GM23338 (cell line): ENCODE data around the gene STX8. TPM values are rescaled to one million over a fixed set of nuclear protein-coding genes. Genes with fewer than 3 reads are reported as not detected.

Experiments used
- ATAC-seq: fragments of 200-7000 bp; cut with Tn5 transposase; 3 replicates; pipeline ENCODE4 v1.9.1; 2020
- DNase-seq: peaks from one replicate; pipeline ENCODE4 v3.0.0-alpha.2; 2015; ENCODE audit warnings: low spot score
- H2AFZ ChIP-seq: fragments of 200-600 bp; sonication (generic); 2 replicates; pipeline ENCODE4 v1.8.0; 2016; ENCODE audit warnings: antibody characterized with exemption, mild to moderate bottlenecking, moderate library complexity
- H3F3A ChIP-seq: fragments of 200-600 bp; sonication (generic); replicated peaks from 2 replicates; pipeline ENCODE4 v1.8.0; 2017; ENCODE audit warnings: antibody characterized with exemption, mixed run types, low read depth
- H3K27ac ChIP-seq: fragments of 200-600 bp; sonication (generic); 2 replicates; pipeline ENCODE4 v1.6.1; 2016; ENCODE audit warnings: low read depth
- H3K27me3 ChIP-seq: fragments of 200-600 bp; sonication (generic); 2 replicates; pipeline ENCODE4 v1.8.0; 2016; ENCODE audit warnings: mild to moderate bottlenecking, mixed run types, moderate library complexity; ENCODE audit not compliant: insufficient read depth
- H3K36me3 ChIP-seq: fragments of 200-600 bp; sonication (generic); 2 replicates; pipeline ENCODE4 v1.8.0; 2016; ENCODE audit warnings: mild to moderate bottlenecking; ENCODE audit not compliant: insufficient read depth
- H3K4me1 ChIP-seq: fragments of 200-600 bp; sonication (generic); 2 replicates; pipeline ENCODE4 v1.8.0; 2016; ENCODE audit warnings: mild to moderate bottlenecking, moderate library complexity; ENCODE audit not compliant: insufficient read depth
- H3K4me2 ChIP-seq: fragments of 200-600 bp; sonication (generic); 2 replicates; pipeline ENCODE4 v1.7.1; 2017; ENCODE audit warnings: mixed run types
- H3K4me3 ChIP-seq: fragments of 200-600 bp; sonication (generic); 2 replicates; pipeline ENCODE4 v1.6.1; 2016; ENCODE audit warnings: mixed run types
- H3K79me2 ChIP-seq: fragments of 200-600 bp; sonication (generic); replicated peaks from 2 replicates; pipeline ENCODE4 v1.8.0; 2017; ENCODE audit warnings: mild to moderate bottlenecking; ENCODE audit not compliant: insufficient read depth
- H3K9me2 ChIP-seq: fragments of 200-600 bp; sonication (generic); 2 replicates; pipeline ENCODE4 v1.8.0; 2017; ENCODE audit not compliant: insufficient read depth
- H4K20me1 ChIP-seq: fragments of 200-600 bp; sonication (generic); replicated peaks from 2 replicates; pipeline ENCODE4 v1.8.0; 2017; ENCODE audit warnings: mild to moderate bottlenecking; ENCODE audit not compliant: insufficient read depth
- H3K27ac Mint-ChIP-seq: 2 replicates; pipeline ENCODE4 v1.8.0; 2020; ENCODE audit warnings: inconsistent platforms, mild to moderate bottlenecking, moderate library complexity, mixed read lengths
- H3K27me3 Mint-ChIP-seq: 3 replicates; pipeline ENCODE4 v1.8.0; 2022; ENCODE audit warnings: low read depth, mild to moderate bottlenecking, moderate library complexity, mixed read lengths, inconsistent platforms; ENCODE audit not compliant: insufficient read depth, poor library complexity
- H3K36me3 Mint-ChIP-seq: 3 replicates; pipeline ENCODE4 v1.8.0; 2021; ENCODE audit warnings: low read depth, mild to moderate bottlenecking, inconsistent platforms, moderate library complexity, mixed read lengths
- H3K4me1 Mint-ChIP-seq: 3 replicates; pipeline ENCODE4 v1.8.0; 2020; ENCODE audit warnings: mild to moderate bottlenecking, inconsistent platforms, mixed read lengths
- H3K4me3 Mint-ChIP-seq: 3 replicates; pipeline ENCODE4 v1.8.0; 2021; ENCODE audit warnings: moderate library complexity, mild to moderate bottlenecking, inconsistent platforms, mixed read lengths
- H3K9me3 Mint-ChIP-seq: 3 replicates; pipeline ENCODE4 v1.8.0; 2020; ENCODE audit warnings: moderate library complexity, mild to moderate bottlenecking, inconsistent platforms, mixed read lengths
- CREB1 ChIP-seq: fragments of 250-450 bp; sonication (Bioruptor Pico); IDR thresholded peaks from 2 replicates; pipeline ENCODE4 v1.5.0; 2020; ENCODE audit warnings: low read depth, mild to moderate bottlenecking, moderate library complexity
- STAT1 ChIP-seq: IDR thresholded peaks from one replicate; pipeline ENCODE4 v1.6.1; 2016; ENCODE audit warnings: antibody characterized with exemption; ENCODE audit not compliant: unreplicated experiment
- polyA plus RNA-seq: library from polyadenylated mRNA; unstranded; fragments of >200 nt; fragmentation: Nextera tagmentation; extraction: Ambion mirVana; gene quantifications from 2 replicates; pipeline ENCODE4 v1.2.1, GENCODE V29; 2016
- total RNA-seq: library from RNA; depleted of rRNA; stranded (reverse); fragments of >200 nt; shearing (Covaris generic); gene quantifications from 2 replicates; pipeline ENCODE4 v1.2.3, GENCODE V29; 2014
- TF ChIP-seq, protein P1 (sequence below): fragments of 250-450 bp; sonication (Bioruptor Pico); IDR thresholded peaks from 2 replicates; pipeline ENCODE4 v1.5.0; 2020; ENCODE audit warnings: mild to moderate bottlenecking, moderate library complexity

STX8 gene
- total and polyA plus RNA-seq, 2 experiments from 2014 or later: 59.4 to 82.3 TPM

DNA sequence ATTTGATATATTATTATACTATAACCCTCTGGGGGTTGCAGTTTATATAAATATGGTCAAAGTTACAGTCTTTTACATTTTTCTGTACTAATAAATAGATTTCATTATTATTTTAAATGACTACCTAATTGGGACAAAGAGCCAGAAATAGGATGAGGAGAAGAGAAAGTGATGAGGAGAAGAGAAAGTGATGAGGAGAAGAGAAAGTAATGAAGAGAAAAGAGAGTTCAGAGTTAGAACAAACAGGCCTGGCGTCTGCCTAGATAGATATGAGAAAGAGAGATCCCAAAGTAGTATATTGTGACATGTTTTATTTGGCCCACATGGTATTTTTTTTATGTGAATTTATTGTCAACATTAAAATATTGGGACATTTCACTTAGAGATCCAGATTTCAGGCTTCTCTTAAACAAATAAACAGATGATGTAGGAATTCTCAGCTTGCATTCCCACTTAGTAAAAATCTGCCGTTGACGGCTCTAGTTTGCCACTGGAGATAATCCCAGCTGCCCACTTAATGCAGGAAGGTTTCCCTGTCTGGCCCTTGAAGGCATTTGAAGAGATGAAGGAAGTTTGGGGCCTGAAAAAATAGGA, 210.7 kb downstream of the STX8 start (continued):
- TF ChIP-seq, protein P1, sequence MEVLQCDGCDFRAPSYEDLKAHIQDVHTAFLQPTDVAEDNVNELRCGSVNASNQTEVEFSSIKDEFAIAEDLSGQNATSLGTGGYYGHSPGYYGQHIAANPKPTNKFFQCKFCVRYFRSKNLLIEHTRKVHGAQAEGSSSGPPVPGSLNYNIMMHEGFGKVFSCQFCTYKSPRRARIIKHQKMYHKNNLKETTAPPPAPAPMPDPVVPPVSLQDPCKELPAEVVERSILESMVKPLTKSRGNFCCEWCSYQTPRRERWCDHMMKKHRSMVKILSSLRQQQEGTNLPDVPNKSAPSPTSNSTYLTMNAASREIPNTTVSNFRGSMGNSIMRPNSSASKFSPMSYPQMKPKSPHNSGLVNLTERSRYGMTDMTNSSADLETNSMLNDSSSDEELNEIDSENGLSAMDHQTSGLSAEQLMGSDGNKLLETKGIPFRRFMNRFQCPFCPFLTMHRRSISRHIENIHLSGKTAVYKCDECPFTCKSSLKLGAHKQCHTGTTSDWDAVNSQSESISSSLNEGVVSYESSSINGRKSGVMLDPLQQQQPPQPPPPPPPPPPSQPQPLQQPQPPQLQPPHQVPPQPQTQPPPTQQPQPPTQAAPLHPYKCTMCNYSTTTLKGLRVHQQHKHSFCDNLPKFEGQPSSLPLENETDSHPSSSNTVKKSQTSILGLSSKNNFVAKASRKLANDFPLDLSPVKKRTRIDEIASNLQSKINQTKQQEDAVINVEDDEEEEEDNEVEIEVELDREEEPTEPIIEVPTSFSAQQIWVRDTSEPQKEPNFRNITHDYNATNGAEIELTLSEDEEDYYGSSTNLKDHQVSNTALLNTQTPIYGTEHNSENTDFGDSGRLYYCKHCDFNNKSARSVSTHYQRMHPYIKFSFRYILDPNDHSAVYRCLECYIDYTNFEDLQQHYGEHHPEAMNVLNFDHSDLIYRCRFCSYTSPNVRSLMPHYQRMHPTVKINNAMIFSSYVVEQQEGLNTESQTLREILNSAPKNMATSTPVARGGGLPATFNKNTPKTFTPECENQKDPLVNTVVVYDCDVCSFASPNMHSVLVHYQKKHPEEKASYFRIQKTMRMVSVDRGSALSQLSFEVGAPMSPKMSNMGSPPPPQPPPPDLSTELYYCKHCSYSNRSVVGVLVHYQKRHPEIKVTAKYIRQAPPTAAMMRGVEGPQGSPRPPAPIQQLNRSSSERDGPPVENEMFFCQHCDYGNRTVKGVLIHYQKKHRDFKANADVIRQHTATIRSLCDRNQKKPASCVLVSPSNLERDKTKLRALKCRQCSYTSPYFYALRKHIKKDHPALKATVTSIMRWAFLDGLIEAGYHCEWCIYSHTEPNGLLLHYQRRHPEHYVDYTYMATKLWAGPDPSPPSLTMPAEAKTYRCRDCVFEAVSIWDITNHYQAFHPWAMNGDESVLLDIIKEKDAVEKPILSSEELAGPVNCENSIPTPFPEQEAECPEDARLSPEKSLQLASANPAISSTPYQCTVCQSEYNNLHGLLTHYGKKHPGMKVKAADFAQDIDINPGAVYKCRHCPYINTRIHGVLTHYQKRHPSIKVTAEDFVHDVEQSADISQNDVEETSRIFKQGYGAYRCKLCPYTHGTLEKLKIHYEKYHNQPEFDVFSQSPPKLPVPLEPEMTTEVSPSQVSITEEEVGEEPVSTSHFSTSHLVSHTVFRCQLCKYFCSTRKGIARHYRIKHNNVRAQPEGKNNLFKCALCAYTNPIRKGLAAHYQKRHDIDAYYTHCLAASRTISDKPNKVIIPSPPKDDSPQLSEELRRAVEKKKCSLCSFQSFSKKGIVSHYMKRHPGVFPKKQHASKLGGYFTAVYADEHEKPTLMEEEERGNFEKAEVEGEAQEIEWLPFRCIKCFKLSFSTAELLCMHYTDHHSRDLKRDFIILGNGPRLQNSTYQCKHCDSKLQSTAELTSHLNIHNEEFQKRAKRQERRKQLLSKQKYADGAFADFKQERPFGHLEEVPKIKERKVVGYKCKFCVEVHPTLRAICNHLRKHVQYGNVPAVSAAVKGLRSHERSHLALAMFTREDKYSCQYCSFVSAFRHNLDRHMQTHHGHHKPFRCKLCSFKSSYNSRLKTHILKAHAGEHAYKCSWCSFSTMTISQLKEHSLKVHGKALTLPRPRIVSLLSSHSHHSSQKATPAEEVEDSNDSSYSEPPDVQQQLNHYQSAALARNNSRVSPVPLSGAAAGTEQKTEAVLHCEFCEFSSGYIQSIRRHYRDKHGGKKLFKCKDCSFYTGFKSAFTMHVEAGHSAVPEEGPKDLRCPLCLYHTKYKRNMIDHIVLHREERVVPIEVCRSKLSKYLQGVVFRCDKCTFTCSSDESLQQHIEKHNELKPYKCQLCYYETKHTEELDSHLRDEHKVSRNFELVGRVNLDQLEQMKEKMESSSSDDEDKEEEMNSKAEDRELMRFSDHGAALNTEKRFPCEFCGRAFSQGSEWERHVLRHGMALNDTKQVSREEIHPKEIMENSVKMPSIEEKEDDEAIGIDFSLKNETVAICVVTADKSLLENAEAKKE (CRISPR knock-in tag): no peak
- no peak for TF ChIP-seq CREB1

DNA sequence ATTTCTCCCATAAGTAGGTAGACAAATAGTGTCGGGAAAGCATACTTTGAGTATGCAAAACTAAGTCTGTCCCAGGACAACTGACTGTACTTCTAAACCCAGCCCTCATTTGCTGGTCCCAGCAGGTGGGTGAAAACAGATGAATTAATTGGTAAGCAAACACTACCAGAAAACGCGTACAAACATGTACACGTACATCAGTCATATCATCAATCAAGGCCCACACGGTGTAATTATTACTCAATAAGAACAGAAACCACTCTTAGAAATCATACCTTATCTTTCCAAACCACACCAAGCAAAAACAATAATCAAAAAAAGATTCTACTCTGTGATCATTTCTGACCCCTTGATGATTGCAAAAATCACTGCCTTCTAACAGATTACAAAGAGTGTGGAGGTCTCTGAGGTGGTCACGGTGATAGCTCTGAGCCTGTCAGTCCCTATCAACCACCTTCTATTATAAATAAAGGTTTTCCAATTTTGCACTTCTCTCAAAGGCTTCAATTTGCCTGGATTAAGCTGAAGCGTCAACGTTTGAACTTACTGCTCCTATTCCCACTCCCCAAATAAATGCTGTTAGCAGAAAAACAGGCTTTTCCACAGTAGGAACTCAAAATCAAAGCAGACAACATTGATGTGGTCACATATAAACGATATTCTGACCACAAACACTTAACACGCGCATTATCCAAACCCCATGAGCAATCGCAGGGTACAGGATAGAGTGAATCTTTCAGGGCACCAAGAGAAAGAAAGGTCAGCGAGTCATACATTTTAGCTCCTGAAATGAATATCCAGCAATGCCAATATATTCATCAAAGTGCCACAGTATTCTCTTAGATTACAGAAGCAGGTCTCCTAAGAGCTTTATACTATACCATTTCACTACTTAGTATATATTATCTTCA, 211.9 kb downstream of the STX8 start:
- Histone ChIP-seq H3K27ac (no peak overlapping the region), H3K4me3 (no peak overlapping the region), H3F3A (no peaks in the 10 kb centered on the region), H3K4me2 (no peak overlapping the region), H3K4me1 (no peaks in the 10 kb centered on the region; the same call in 1 of the 2 replicates), H3K9me2 (no peaks in the 10 kb centered on the region), H3K36me3 (no peaks in the 10 kb centered on the region), H3K27me3 (no peaks in the 10 kb centered on the region), H3K79me2 (no peaks in the 10 kb centered on the region), H2AFZ (no peak overlapping the region), H4K20me1 (no peaks in the 10 kb centered on the region)
- Mint-ChIP-seq H3K27ac (no peak overlapping the region), H3K4me1 (peaks cover 11% of the 10 kb centered on the region; the same call in 2 of the 3 replicates), H3K36me3 (no peaks in the 10 kb centered on the region), H3K4me3 (no peak overlapping the region), H3K9me3 (no peaks in the 10 kb centered on the region), H3K27me3 (peaks cover 5% of the 10 kb centered on the region)
- no peak for TF ChIP-seq CREB1
- TF ChIP-seq STAT1: no peak
- DNase-seq (no peak), ATAC-seq (no peak)
